Measurements from ENCODE around the gene GRK7.

GRCh38 chr3:141784096-141784495 is 20.9 kb downstream of the GRK7 start:
- TF ChIP-seq CTCF (IDR thresholded peaks at IDR 0.05) = no peak
- no peak for TF ChIP-seq POLR2A (IDR thresholded peaks at IDR 0.05)
